HepG2 (cell line): Measurements from ENCODE around the gene SMPD3. TPM values are rescaled to one million over a fixed set of nuclear protein-coding genes. Genes with fewer than 3 reads are reported as not detected.
A peak's percentile ranks its signal among the peaks of the same experiment; 100 is the strongest.

Source experiments
- CTCF ChIP-seq: sonication (generic); formaldehyde crosslinking; IDR thresholded peaks from 2 replicates; pipeline ENCODE4 v1.5.0; 2020; ENCODE audit warnings: mild to moderate bottlenecking, missing genetic modification reagents, moderate library complexity
- MAZ ChIP-seq, 2 experiments: sonication (generic) in 1 of 2; formaldehyde crosslinking in 1 of 2; IDR thresholded peaks; 2 replicates each; pipeline versions ENCODE4 v1.5.0 to v1.6.1; 2012 to 2020; ENCODE audit warnings: low read depth in 2 of 2, mild to moderate bottlenecking in 2 of 2, borderline replicate concordance in 1 of 2, improper control_type of control experiment in 1 of 2, low read length in 1 of 2, missing genetic modification reagents in 1 of 2, moderate library complexity in 1 of 2
- NCOA2 ChIP-seq: sonication (generic); formaldehyde crosslinking; IDR thresholded peaks from 2 replicates; pipeline ENCODE4 v1.8.0; 2022; ENCODE audit warnings: inconsistent platforms
- NFAT5 ChIP-seq: sonication (generic); formaldehyde crosslinking; IDR thresholded peaks from 2 replicates; pipeline ENCODE4 v1.4.0; 2020; ENCODE audit warnings: missing genetic modification reagents
- TFE3 ChIP-seq: IDR thresholded peaks from 2 replicates; pipeline ENCODE4 v1.6.1; 2016
- ZBTB21 ChIP-seq: sonication (generic); formaldehyde crosslinking; IDR thresholded peaks from 2 replicates; pipeline ENCODE4 v1.4.0; 2020; ENCODE audit warnings: missing genetic modification reagents
- ZBTB43 ChIP-seq: sonication (generic); formaldehyde crosslinking; conservative IDR thresholded peaks from 2 replicates; pipeline ENCODE4 v1.4.0; 2020; ENCODE audit warnings: missing genetic modification reagents
- ZFP82 ChIP-seq: sonication (generic); formaldehyde crosslinking; IDR thresholded peaks from 2 replicates; pipeline ENCODE4 v1.5.1; 2020; ENCODE audit warnings: mild to moderate bottlenecking, missing genetic modification reagents, borderline replicate concordance
- ZMAT3 ChIP-seq: sonication (generic); formaldehyde crosslinking; conservative IDR thresholded peaks from 2 replicates; pipeline ENCODE4 v1.7.0; 2021; ENCODE audit warnings: missing genetic modification reagents
- ZNF205 ChIP-seq: IDR thresholded peaks from 2 replicates; pipeline ENCODE4 v1.6.1; 2018; ENCODE audit warnings: missing biosample characterization, missing genetic modification reagents
- ZNF746 ChIP-seq: sonication (generic); formaldehyde crosslinking; IDR thresholded peaks from 2 replicates; pipeline ENCODE4 v1.8.0; 2022; ENCODE audit warnings: mild to moderate bottlenecking, missing genetic modification reagents
- ZNF816 ChIP-seq: sonication (generic); formaldehyde crosslinking; IDR thresholded peaks from 2 replicates; pipeline ENCODE4 v1.8.0; 2022; ENCODE audit warnings: missing genetic modification reagents, mild to moderate bottlenecking, borderline replicate concordance
- ZSCAN20 ChIP-seq: sonication (generic); formaldehyde crosslinking; IDR thresholded peaks from 2 replicates; pipeline ENCODE4 v1.4.0; 2020; ENCODE audit warnings: missing genetic modification reagents, mild to moderate bottlenecking, borderline replicate concordance
- polyA plus RNA-seq, 8 experiments: library from polyadenylated mRNA; depleted of rRNA in 3 of 8; stranded (reverse) in 7 of 8; unstranded in 1 of 8; fragments of >200 nt; fragmentation: Illumina TruSeq in 4 of 8; extraction: Trizol in 4 of 8; gene quantifications; 2 replicates each; pipeline versions ENCODE4 v1.2.1 to v1.2.3, GENCODE V29; 2011 to 2016; ENCODE audit warnings: low read depth in 4 of 8, missing spikeins in 1 of 8, mixed read lengths in 1 of 8; ENCODE audit not compliant: insufficient read depth in 1 of 8
- total RNA-seq, 5 experiments: library from RNA; depleted of rRNA; stranded (reverse); fragments of >200 nt; fragmentation: Illumina TruSeq; extraction: Trizol; gene quantifications; 2 replicates each; pipeline ENCODE4 v1.2.3, GENCODE V29; 2016; ENCODE audit warnings: low read depth in 1 of 5
- TF ChIP-seq, protein P1 (sequence below): IDR thresholded peaks from 2 replicates; pipeline ENCODE4 v1.6.1; 2016; ENCODE audit warnings: low read depth, control low read depth
- TF ChIP-seq, protein P2 (sequence below): sonication (generic); formaldehyde crosslinking; IDR thresholded peaks from 2 replicates; pipeline ENCODE4 v1.5.0; 2020; ENCODE audit warnings: missing genetic modification reagents

Gene SMPD3
- total and polyA plus RNA-seq, 2 of the 13 experiments (the other 11 are each of a cell fraction or from before 2014, with no cell fraction given), result 0.07 to 0.32 TPM

GRCh38 chr16:68444056-68444657 lies 4.2 kb downstream of the SMPD3 start (continued):
- TF ChIP-seq, protein P1, sequence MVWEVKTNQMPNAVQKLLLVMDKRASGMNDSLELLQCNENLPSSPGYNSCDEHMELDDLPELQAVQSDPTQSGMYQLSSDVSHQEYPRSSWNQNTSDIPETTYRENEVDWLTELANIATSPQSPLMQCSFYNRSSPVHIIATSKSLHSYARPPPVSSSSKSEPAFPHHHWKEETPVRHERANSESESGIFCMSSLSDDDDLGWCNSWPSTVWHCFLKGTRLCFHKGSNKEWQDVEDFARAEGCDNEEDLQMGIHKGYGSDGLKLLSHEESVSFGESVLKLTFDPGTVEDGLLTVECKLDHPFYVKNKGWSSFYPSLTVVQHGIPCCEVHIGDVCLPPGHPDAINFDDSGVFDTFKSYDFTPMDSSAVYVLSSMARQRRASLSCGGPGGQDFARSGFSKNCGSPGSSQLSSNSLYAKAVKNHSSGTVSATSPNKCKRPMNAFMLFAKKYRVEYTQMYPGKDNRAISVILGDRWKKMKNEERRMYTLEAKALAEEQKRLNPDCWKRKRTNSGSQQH (CRISPR knock-in tag), result peak; percentile 94; the same call in 1 of the 2 replicates
- TF ChIP-seq TFE3 (CRISPR knock-in tag) (peak; percentile 47; the same call in 1 of the 2 replicates), ZNF816 (0 out of 2 replicates have a peak, but pooled peaks have one; percentile 68), ZBTB43 (peak; percentile 56; the same call in 1 of the 2 replicates), ZMAT3 (CRISPR knock-in tag) (no peak), ZSCAN20 (CRISPR knock-in tag) (peak; percentile 31; the same call in 1 of the 2 replicates), ZBTB21 (CRISPR knock-in tag) (peak; percentile 24; the same call in 1 of the 2 replicates), ZFP82 (CRISPR knock-in tag) (no peak), CTCF (CRISPR knock-in tag) (0 out of 2 replicates have a peak, but pooled peaks have one; percentile 4), ZNF205 (CRISPR knock-in tag) (peak; percentile 60; the same call in 1 of the 2 replicates), NCOA2 (CRISPR knock-in tag) (no peak), ZNF746 (peak; percentile 36; the same call in 1 of the 2 replicates), MAZ (IDR thresholded peaks at IDR 0.05; ENCODE audit: borderline replicate concordance, low read depth, low read length) (no peak), MAZ (CRISPR knock-in tag; IDR thresholded peaks at IDR 0.05; ENCODE audit: low read depth) (0 out of 2 replicates have a peak, but pooled peaks have one; percentile 28), NFAT5 (peak; percentile 89)
- TF ChIP-seq, protein P2, sequence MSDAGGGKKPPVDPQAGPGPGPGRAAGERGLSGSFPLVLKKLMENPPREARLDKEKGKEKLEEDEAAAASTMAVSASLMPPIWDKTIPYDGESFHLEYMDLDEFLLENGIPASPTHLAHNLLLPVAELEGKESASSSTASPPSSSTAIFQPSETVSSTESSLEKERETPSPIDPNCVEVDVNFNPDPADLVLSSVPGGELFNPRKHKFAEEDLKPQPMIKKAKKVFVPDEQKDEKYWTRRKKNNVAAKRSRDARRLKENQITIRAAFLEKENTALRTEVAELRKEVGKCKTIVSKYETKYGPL (CRISPR knock-in tag), result peak; percentile 76; the same call in 1 of the 2 replicates
